HG02588 (cell line): Measurements from ENCODE around the gene MLYCD.

Experiments used
- ATAC-seq: cut with Tn5 transposase; IDR thresholded peaks from one replicate; pipeline ENCODE4 v1.9.1; 2021; ENCODE audit warnings: mild to moderate bottlenecking, moderate library complexity; ENCODE audit not compliant: unreplicated experiment

MLYCD gene

DNA sequence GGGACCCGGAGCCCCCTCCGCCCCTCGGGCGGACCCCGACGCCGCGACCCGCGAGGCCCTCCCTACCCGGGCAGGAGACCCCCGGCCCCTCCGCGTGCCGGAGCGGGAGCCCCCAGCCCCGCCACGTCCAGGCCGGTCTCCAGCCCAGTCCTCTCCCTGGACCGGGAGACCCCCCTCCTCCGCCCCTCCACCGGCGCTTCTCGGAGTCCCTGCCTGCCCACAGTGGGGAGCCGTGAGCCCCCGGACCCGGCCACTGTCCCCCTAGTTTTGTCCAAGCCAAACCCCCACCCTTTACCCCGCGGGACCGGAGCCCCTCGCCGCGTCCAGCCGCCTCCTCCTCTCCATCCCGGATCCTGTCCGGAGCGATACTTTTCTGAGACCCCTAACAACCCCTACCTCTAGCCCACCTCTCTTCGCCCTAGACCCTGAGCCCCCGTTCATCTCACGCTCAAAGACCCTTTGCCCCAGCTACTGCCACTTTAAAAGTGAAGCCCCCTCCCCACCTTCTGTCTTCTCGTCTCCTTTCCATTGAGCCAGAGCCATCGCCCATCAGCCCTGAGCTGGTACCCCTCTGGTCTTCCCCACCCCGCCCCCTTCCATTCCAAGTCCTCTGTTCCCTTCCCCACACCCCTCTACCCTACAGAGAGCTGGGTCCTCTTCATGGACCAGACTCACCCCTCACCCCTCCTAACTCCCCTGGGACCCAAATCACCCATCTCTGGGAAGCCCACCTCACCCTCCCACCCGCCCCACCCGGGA is 70.2 kb downstream of the MLYCD start:
- ATAC-seq, result no peak

GRCh38 chr16:83969771-83970429 is 71.0 kb downstream of the MLYCD start:
- no peak for ATAC-seq

GRCh38 chr16:83970430-83970815 is 71.5 kb downstream of the MLYCD start:
- ATAC-seq, result no peak

DNA sequence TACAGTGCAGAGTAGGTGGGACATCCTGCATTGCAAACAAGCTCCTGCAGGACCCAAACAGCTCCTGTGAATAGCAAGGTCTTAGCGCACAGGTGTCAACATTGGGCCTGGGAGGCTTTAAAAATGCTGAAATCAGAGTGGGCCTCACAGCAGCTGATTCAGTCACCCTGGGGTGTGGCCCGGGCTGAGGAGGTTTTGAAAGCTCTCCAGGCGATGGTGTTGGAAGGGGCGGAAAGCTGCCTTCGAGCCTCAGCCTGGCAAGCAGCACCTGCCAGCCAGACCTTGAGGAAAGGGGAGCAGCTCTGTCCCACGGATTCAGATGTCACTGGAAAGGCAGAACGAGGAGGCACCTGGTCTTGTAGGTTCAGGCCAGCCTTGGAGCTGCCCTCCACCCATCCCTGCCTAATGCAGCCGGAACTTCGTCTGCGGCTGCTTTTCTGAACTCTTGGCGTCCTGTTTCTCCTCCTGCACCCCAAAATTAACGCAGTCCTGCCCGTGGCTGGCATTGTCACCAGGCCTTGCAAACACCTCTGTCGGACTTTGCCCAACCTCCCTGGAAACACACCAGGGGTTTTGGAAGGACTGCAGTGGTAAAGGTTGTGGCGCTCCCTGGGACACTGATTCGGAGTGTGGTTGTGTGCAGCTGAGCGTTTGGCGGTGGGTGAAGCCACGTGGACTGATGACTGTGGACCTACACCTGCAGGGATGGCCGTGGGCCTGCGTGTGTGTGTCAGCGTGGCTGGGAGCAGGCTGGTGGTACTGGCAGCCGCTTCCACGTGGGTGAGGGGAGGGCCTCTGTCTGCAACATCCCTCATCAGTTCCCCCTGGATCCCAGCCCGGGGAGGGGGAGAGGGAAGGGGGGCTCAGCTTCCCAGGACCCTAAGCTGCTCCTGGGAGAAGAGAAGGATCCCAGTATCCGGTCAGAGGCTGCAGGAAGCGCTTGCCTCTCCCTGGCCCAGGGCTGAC is 72.5 kb downstream of the MLYCD start:
- ATAC-seq, result no peak

DNA sequence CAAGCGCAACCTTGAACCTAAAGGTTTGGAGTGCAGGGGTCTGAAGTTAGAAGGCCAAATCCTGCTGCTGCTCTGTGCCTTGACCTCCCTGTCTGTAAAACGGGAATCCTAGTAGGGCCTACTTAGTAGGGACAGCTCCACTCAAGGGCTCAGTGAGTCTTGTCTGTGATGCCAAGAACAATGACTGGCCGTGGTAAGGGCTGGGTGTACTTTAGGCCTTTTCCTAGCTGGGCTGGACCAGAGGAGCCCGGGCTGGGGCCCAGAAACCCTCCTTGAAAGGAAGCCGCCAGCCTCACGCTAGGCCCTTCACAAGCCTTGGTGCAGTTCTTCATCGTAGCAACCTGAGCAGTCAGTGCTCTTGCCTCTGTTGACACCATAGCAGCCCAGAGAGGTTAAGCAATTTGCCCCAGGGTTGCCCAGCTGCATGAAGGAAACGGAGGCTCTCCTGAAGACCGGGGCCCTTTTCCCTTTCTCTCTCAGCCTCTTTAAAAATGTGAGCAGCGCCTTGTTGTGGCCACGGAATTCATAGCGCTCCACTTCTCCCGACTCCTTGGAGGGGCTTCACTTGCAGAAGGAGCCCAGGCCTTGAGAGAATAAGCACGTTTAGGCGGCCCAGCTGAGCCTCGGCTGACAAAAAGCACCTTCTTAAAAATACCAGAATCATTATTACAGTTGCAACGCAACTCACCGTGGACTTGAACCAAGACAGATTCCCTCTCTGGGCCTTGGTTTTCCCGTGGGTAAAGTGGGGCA is 73.5 kb downstream of the MLYCD start:
- ATAC-seq, result no peak

DNA sequence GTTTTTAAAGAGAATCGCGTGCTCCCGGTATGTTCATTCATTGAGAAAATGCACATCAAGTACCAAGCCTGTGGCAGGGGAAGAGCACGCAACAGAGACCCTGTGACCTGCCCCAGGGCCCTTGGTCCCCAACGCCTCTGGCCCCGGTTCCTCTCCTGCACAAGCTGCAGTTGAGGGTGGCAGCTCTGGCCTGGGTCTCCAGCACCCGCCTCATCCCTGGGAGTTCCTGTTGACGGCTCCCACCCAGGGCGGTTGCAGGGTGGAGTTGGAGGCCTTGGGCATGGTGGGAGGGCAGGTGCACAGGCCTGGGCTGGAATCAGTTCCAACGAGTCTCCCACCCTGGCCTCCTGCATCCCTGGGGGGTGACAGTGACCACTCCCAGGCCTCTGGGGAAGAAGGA is 74.2 kb downstream of the MLYCD start:
- no peak for ATAC-seq

DNA sequence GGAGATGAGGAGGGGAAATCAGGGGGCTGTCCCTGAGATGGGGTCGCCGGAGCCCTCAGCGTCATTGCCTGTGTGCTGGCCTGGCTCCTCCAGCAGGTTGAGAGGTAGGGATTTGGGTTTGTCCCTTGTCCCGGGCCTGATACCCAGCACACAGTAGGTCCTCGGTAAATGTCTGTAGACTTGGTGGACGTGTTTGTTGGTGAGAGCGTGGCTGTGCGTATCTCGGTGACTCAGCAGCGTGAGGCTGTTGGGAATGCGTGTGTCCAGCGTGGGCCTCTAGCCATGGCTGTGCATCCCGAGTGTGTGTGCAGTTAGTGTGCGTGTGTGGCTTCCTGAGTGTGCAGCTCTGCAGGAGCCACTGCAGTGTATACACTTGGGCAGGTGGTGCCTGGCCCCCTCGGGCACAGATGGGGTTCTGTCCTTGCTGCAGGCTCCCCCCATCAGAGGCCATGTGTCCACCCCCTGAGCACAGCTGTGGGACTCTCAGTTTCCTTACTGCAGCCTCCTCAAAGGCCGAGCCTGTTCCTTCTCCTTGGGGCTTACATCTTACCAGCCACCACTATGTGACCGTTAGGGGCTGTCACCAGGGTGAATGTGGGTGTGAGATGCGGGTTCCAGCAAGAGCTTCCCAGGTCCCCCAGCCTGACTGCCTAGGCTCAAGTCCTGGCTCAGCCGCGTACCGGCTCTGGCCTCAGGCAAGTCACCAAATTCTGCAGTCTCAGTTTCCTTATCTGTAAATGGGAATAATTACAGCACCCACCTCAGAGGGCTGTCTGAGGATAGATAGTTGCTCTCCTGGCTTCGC is 74.9 kb downstream of the MLYCD start:
- ATAC-seq, result no peak

- ATAC-seq, result no peak
These were observed 75.6 kb downstream of the MLYCD start for GRCh38 chr16:83974475-83974874.

DNA sequence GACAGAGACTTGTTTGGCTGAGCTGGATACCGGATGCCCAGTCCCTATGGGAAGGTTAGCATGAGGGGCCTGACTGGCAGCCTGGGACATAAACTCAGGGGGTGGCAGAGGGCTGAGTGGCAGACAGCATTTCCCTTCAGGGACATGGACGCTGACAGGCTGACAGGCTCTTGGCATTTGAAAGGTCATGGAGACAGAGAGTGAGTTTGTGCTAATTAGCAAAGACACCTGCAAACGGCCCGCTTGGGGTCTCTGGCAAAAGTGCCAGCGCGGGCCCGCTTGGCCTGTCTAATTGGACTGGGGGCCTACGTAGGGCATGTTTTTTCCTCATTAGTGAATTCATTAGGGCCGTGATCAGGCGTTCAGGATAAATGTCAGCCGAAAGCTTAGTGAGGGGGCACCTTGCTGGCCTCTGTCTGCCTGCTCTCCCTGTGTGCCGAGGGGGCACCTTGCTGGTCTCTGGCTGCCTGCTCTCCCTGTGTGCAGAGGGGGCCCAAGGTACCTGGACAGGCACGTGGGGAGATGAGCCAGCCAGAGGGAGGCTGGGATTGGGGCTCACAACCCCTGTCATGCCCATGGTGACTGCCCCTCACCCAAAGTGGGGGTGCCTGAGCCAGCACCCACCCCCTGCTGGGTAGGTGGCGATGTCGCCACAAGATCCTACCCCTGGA is 76.8 kb downstream of the MLYCD start:
- ATAC-seq, result no peak
